Activated B cell treated with CpG ODN at 0.5 μM for 24 hours (primary cell): Measurements from ENCODE around the gene GRIA1. TPM values are rescaled to one million over a fixed set of nuclear protein-coding genes. Genes with fewer than 3 reads are reported as not detected.

ENCODE experiments used
- ATAC-seq: fragments of 200-7000 bp; cut with Tn5 transposase; one replicate; pipeline ENCODE4 v1.10.0; 2021; ENCODE audit warnings: low read depth, mild to moderate bottlenecking, moderate library complexity
- CTCF ChIA-PET: fragments of 350-600 bp; sonication (Branson Sonifier 250); formaldehyde crosslinking; loops from one replicate; lab custom pipeline; 2021; ENCODE audit warnings: antibody characterized with exemption; lab: Charles Lee
- POLR2A ChIA-PET: fragments of 350-600 bp; sonication (Branson Sonifier 250); formaldehyde crosslinking; loops from one replicate; lab custom pipeline; 2021; ENCODE audit warnings: antibody characterized with exemption; lab: Charles Lee
- DNase-seq: peaks from one replicate; pipeline ENCODE4 v3.0.0; 2022
- H3K27ac Mint-ChIP-seq: one replicate; pipeline ENCODE4 v1.8.0; 2020; ENCODE audit warnings: mixed read lengths
- H3K27me3 Mint-ChIP-seq: one replicate; pipeline ENCODE4 v1.8.0; 2021; ENCODE audit warnings: mixed read lengths
- H3K36me3 Mint-ChIP-seq: one replicate; pipeline ENCODE4 v1.8.0; 2021; ENCODE audit warnings: low read depth, mixed read lengths
- H3K4me1 Mint-ChIP-seq: one replicate; pipeline ENCODE4 v1.8.0; 2021; ENCODE audit warnings: mixed read lengths
- H3K4me3 Mint-ChIP-seq: one replicate; pipeline ENCODE4 v1.8.0; 2020; ENCODE audit warnings: mild to moderate bottlenecking, mixed read lengths
- H3K9me3 Mint-ChIP-seq: one replicate; pipeline ENCODE4 v1.8.0; 2020; ENCODE audit warnings: mixed read lengths
- CTCF ChIP-seq: fragments of 200-600 bp; IDR thresholded peaks from one replicate; pipeline ENCODE4 v1.8.0; 2022; ENCODE audit warnings: antibody characterized with exemption, mild to moderate bottlenecking
- intact Hi-C: fragments of 100-400 bp; cut with micrococcal nuclease; formaldehyde crosslinking; loops from one replicate; pipeline ENCODE4 v1.15.1; 2024
- total RNA-seq: library from RNA; stranded (reverse); gene quantifications from 2 replicates; pipeline ENCODE4 v1.2.3, GENCODE V29; 2022

GRIA1 gene
- total RNA-seq, 1 donor from 2014 or later, result not detected

- Mint-ChIP-seq H3K4me1 (no peaks in the 10 kb centered on the region), H3K27ac (no peak overlapping the region), H3K27me3 (no peaks in the 10 kb centered on the region), H3K4me3 (no peak overlapping the region), H3K36me3 (no peaks in the 10 kb centered on the region), H3K9me3 (no peaks in the 10 kb centered on the region)
- ChIA-PET POLR2A (no interaction called here), CTCF (no interaction called here)
- ATAC-seq (no peak), DNase-seq (no peak)
- TF ChIP-seq CTCF, result no peak
- intact Hi-C loops, result no loop called here
Observed at GRCh38 chr5:153585622-153586277, 95.3 kb downstream of the GRIA1 start.

- TF ChIP-seq CTCF, result no peak
- Mint-ChIP-seq H3K4me3 (no peak overlapping the region), H3K27ac (no peak overlapping the region), H3K36me3 (no peaks in the 10 kb centered on the region), H3K9me3 (no peaks in the 10 kb centered on the region), H3K4me1 (no peaks in the 10 kb centered on the region), H3K27me3 (no peaks in the 10 kb centered on the region)
- intact Hi-C loops, result no loop called here
- ChIA-PET POLR2A (no interaction called here), CTCF (no interaction called here)
- ATAC-seq, result no peak
- DNase-seq, result no peak
Observed at GRCh38 chr5:153592081-153592480, 101.6 kb downstream of the GRIA1 start.

GRCh38 chr5:153594785-153595184 lies 104.3 kb downstream of the GRIA1 start:
- Mint-ChIP-seq H3K36me3 (no peaks in the 10 kb centered on the region), H3K27ac (no peak overlapping the region), H3K4me1 (no peaks in the 10 kb centered on the region), H3K4me3 (no peak overlapping the region), H3K9me3 (no peaks in the 10 kb centered on the region), H3K27me3 (no peaks in the 10 kb centered on the region)
- no peak for TF ChIP-seq CTCF
- intact Hi-C loops, result no loop called here
- ATAC-seq (no peak), DNase-seq (no peak)
- POLR2A ChIA-PET, result no interaction called here
- CTCF ChIA-PET, result no interaction called here

GRCh38 chr5:153598099-153598498 lies 107.6 kb downstream of the GRIA1 start:
- no peak for DNase-seq
- H3K4me3 Mint-ChIP-seq, result no peak overlapping the region

GRCh38 chr5:153601377-153601776 lies 110.9 kb downstream of the GRIA1 start:
- no peak overlapping the region for H3K4me3 Mint-ChIP-seq
- no peaks in the 10 kb centered on the region for H3K27me3 Mint-ChIP-seq
- DNase-seq (no peak), ATAC-seq (no peak)
- TF ChIP-seq CTCF, result no peak
- ChIA-PET CTCF (no interaction called here), POLR2A (no interaction called here)
- no peaks in the 10 kb centered on the region for H3K36me3 Mint-ChIP-seq
- no peak overlapping the region for H3K27ac Mint-ChIP-seq
- intact Hi-C loops, result no loop called here
- no peaks in the 10 kb centered on the region for H3K9me3 Mint-ChIP-seq
- no peaks in the 10 kb centered on the region for H3K4me1 Mint-ChIP-seq

More at GRCh38 chr5:153598099-153598498, 107.6 kb downstream of the GRIA1 start:
- ChIA-PET POLR2A (no interaction called here), CTCF (no interaction called here)
- no peak for TF ChIP-seq CTCF
- no peak overlapping the region for H3K27ac Mint-ChIP-seq
- no peaks in the 10 kb centered on the region for H3K27me3 Mint-ChIP-seq
- intact Hi-C loops, result no loop called here
- no peak for ATAC-seq
- H3K4me1 Mint-ChIP-seq, result no peaks in the 10 kb centered on the region
- H3K9me3 Mint-ChIP-seq, result no peaks in the 10 kb centered on the region
- H3K36me3 Mint-ChIP-seq, result no peaks in the 10 kb centered on the region
